Adrenal gland (tissue), 12 donors: Measurements from ENCODE around the gene NFATC1. TPM values are rescaled to one million over a fixed set of nuclear protein-coding genes. Genes with fewer than 3 reads are reported as not detected.

ENCODE experiments used
- DNase-seq, 7 donors: peaks; one replicate each; pipeline ENCODE4 v3.0.0-alpha.2; 2019 to 2020
- H3K27ac ChIP-seq, 5 donors: fragments of 200-600 bp; sonication (generic) in 4 of 5; 1 replicate in 3 of 5; 2 replicates in 2 of 5; pipeline versions ENCODE4 v1.5.1 to v1.8.0; 2016 to 2020; ENCODE audit warnings: mild to moderate bottlenecking in 1 of 5
- H3K27me3 ChIP-seq: fragments of 200-600 bp; 2 replicates; pipeline ENCODE4 v1.8.0; 2021
- H3K36me3 ChIP-seq, 2 donors: fragments of 200-600 bp; replicated peaks in 1 of 2; 1 replicate in 1 of 2; 2 replicates in 1 of 2; pipeline versions ENCODE4 v1.5.1 to v1.8.0; 2018 to 2022
- H3K4me1 ChIP-seq, 2 donors: fragments of 200-600 bp; replicated peaks in 1 of 2; 1 replicate in 1 of 2; 2 replicates in 1 of 2; pipeline versions ENCODE4 v1.5.1 to v1.8.0; 2018 to 2021
- H3K4me3 ChIP-seq, 4 donors: fragments of 200-600 bp; sonication (generic) in 3 of 4; one replicate each; pipeline ENCODE4 v1.5.1; 2016 to 2018
- H3K9me3 ChIP-seq, 3 donors: fragments of 200-600 bp; sonication (generic) in 1 of 3; replicated peaks in 1 of 3; 1 replicate in 2 of 3; 2 replicates in 1 of 3; pipeline versions ENCODE4 v1.5.1 to v1.8.0; 2016 to 2021
- POLR2A ChIP-seq, 2 donors: fragments of 450-650 bp; IDR thresholded peaks; one replicate each; pipeline ENCODE4 v1.6.1; 2017; ENCODE audit warnings: antibody characterized with exemption in 2 of 2, mild to moderate bottlenecking in 2 of 2, moderate library complexity in 1 of 2
- WGBS, 4 donors: extraction: QIAGEN DNeasy Blood & Tissue Kit in 2 of 4; methylation state at CpG; one replicate each; pipeline versions ENCODE4 v1.1.5 to v1.1.7; 2013 to 2017; 5-methylcytosine and 5-hydroxymethylcytosine counted together
- intact Hi-C, 2 donors: fragments of 100-400 bp; cut with DNase I; formaldehyde crosslinking; loops; one replicate each; pipeline versions ENCODE4 v1.14.1 to v1.15.0; 2022 to 2023
- polyA plus RNA-seq, 3 donors: library from polyadenylated mRNA; stranded (reverse); fragments of 200-250 nt in 2 of 3; fragments of 350-450 nt in 1 of 3; fragmentation: Illumina TruSeq in 1 of 3; extraction: RNeasy Lipid Tissue Mini Kit (QIAGEN cat#74804) in 1 of 3; gene quantifications; one replicate each; pipeline ENCODE4 v1.2.3, GENCODE V29; 2013 to 2014
- total RNA-seq, 9 donors: library from RNA; depleted of rRNA in 4 of 9; stranded (reverse); fragments of >200 nt in 4 of 9; fragments of 120-200 nt in 1 of 9; fragmentation: NEBNext Ultra II Directional in 1 of 9; extraction: Animal tissue kit (Norgen Biotek cat#: 25700) in 1 of 9; gene quantifications; one replicate each; pipeline versions ENCODE4 v1.1.0 to v1.2.4, GENCODE V29; 2013 to 2023
- TF ChIP-seq, protein P1 (sequence below), 6 experiments: fragments of 450-650 bp in 4 of 6; fragments of 200-600 bp in 2 of 6; sonication (generic) in 1 of 6; IDR thresholded peaks; 1 replicate in 5 of 6; 2 replicates in 1 of 6; pipeline versions ENCODE4 v1.5.1 to v1.8.0; 2016 to 2021; ENCODE audit warnings: antibody characterized with exemption in 6 of 6, mild to moderate bottlenecking in 2 of 6, moderate library complexity in 1 of 6
- donor health status: healthy with polysubstance abuse.
- donor health status: Bipolar disorder and iron deficiency.
- donor health status: DM: yes; HTN: yes; CAD: no.
- donor health status: DM: no; HTN: no; CAD: no.
- donor health status: DM: no; HTN: no; CAD: no.
- donor health status: DM: yes; HTN: yes; CAD: no.

Gene NFATC1
- total and polyA plus RNA-seq, 12 donors, result 0.50 to 20.9 (median 6.7) TPM

DNA sequence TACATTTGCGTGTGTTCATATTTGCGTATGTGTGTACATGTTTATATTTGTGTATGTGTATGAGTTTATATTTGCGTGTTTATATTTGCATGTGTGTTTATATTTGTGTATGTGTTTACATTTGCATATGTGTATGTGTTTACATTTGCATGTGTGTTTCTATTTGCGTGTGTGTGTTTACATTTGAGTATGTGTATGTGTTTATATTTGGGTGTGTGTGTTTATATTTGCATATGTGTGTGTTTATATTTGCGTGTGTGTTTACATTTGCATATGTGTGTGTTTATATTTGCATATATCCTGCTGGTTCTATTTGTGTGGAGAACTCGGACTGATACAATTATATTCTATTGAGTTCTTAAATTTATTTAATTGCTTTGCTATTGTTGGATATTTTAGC, 168.7 kb downstream of the NFATC1 start:
- no peak overlapping the region for H3K27ac ChIP-seq
- no peaks in the 10 kb centered on the region for H3K9me3 ChIP-seq
- H3K36me3 ChIP-seq, result no peaks in the 10 kb centered on the region
- intact Hi-C loops, result no loop called here
- H3K4me3 ChIP-seq, result no peak overlapping the region
- no peaks in the 10 kb centered on the region for H3K27me3 ChIP-seq
- 80 to 86% (median 86%) methylated on average over 6 of the region's 6 CpGs for WGBS, 4 donors
- no peaks in the 10 kb centered on the region for H3K4me1 ChIP-seq
- TF ChIP-seq, protein P1, sequence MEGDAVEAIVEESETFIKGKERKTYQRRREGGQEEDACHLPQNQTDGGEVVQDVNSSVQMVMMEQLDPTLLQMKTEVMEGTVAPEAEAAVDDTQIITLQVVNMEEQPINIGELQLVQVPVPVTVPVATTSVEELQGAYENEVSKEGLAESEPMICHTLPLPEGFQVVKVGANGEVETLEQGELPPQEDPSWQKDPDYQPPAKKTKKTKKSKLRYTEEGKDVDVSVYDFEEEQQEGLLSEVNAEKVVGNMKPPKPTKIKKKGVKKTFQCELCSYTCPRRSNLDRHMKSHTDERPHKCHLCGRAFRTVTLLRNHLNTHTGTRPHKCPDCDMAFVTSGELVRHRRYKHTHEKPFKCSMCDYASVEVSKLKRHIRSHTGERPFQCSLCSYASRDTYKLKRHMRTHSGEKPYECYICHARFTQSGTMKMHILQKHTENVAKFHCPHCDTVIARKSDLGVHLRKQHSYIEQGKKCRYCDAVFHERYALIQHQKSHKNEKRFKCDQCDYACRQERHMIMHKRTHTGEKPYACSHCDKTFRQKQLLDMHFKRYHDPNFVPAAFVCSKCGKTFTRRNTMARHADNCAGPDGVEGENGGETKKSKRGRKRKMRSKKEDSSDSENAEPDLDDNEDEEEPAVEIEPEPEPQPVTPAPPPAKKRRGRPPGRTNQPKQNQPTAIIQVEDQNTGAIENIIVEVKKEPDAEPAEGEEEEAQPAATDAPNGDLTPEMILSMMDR (IDR thresholded peaks at IDR 0.05), result no peak
- TF ChIP-seq POLR2A (IDR thresholded peaks at IDR 0.05), result no peak
- DNase-seq, result no peak

DNA sequence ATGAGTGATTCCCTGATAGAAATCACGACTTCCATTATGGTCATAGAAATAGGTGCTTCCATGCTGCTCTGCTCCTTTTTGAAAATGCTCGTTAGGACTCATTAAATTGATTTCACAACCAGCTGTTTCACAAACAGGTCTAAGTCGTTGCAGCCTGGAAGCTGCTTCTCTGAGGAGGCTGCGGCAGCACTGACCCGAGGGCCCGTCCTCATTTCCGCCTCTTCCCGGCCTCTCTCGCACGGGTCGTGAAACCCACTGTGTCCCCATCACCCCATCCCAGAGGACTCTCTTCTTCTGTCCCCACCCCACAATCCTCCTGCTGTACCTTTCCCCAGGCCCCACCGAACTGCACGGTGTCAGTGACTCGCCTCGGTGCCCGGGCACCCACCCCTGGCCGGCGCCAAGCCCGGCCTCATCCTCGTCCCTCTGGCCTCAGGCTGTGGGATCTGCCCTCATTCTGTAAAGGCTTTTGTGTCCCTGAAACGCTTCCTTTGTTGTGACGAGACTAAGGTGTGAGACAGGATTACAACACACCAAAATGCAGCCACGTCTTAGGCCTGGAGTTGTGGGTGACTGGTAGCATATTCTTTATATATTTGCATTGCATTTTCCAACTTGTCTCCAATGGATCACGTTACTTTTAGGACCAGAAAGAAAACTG, 171.2 kb downstream of the NFATC1 start:
- no peak overlapping the region for H3K27ac ChIP-seq
- 81 to 88% (median 83%) methylated on average over 24 of the region's 24 CpGs for WGBS, 4 donors
- no peaks in the 10 kb centered on the region for H3K4me1 ChIP-seq
- no peak overlapping the region for H3K4me3 ChIP-seq
- H3K36me3 ChIP-seq, result no peaks in the 10 kb centered on the region
- DNase-seq, result no peak
- H3K27me3 ChIP-seq, result no peaks in the 10 kb centered on the region
- no peaks in the 10 kb centered on the region for H3K9me3 ChIP-seq
- TF ChIP-seq, protein P1 (IDR thresholded peaks at IDR 0.05), result no peak
- no peak for TF ChIP-seq POLR2A (IDR thresholded peaks at IDR 0.05)
- intact Hi-C loops, result no loop called here

DNA sequence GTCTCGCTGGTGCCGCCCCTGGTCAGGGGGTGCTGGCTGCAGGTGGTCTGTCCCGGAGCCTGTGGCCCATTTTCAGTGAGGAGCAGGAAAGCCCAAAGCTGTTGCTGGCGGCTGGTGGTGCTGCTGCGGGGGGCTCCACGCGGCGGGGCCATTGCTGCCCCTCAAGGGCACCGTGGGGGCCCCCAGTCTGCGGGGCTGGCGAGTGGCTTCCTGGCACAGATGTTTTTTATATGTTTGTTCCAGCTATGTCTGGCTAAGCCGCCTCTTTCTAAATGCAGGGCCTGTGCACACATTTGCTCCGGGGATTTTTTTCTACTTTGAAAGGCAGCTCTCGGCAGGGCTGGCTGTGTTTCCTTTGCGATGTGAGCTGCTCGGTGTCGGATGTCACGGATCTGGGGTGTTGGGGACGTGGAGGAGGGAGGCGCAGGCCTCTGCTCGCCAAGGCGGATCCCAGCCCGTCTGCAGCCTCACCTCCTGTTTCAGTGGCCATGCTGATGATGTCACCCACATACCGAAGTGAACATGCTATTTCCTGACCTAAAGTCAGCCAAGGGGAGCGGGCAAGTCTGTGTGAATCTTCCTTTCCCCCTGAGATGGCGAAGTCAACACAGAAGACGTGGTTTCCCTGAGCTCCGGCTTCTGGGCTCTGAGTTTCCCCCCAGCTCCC, 171.9 kb downstream of the NFATC1 start:
- H3K9me3 ChIP-seq, result no peaks in the 10 kb centered on the region
- no peak overlapping the region for H3K4me3 ChIP-seq
- H3K36me3 ChIP-seq, result no peaks in the 10 kb centered on the region
- 45 to 58% (median 52%) methylated on average over 26 to 28 of the region's 28 CpGs for WGBS, 4 donors
- DNase-seq, result peak in 1 of 7 donors; percentile 10
- H3K27me3 ChIP-seq, result no peaks in the 10 kb centered on the region
- intact Hi-C loops, result no loop called here
- H3K4me1 ChIP-seq, result no peaks in the 10 kb centered on the region
- no peak overlapping the region for H3K27ac ChIP-seq
- TF ChIP-seq, protein P1 (IDR thresholded peaks at IDR 0.05), result no peak
- no peak for TF ChIP-seq POLR2A (IDR thresholded peaks at IDR 0.05)

DNA sequence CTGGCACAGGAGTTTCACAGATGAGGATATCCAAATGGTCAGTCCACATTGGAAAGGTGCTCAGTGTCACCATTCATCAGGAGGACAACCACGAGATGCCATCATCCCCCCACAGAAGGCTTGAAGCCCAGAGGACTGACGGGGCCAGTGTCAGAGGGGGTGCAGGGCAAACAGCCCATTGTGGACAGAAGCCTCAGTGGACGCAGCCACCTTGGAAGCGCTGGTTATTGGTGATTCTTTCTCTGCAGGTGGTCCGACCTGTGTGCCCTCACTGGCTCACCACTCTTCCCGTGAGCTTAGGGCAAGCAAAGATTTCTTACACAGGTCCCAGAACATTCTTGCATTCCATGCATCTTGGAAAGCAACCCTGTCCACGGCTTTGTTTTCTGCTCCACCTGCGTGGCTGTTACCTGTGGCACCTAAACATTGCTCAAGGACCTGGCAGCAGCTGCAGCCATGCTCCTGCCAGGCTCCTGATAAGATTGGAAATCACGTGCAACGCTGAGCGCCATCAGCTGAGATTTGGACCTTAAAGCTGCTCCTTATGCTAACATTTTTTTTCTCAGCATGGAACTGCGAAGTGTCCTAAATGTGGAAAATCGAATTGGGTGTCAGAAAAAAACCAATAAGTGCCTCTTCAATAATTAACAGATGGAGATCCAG, 172.9 kb downstream of the NFATC1 start:
- DNase-seq, result peak in 1 of 7 donors; percentile 0
- no peaks in the 10 kb centered on the region for H3K27me3 ChIP-seq
- H3K4me1 ChIP-seq, result no peaks in the 10 kb centered on the region
- H3K9me3 ChIP-seq, result peaks cover 0 to 4% (median 0%) of the 10 kb centered on the region in 3 donors
- H3K36me3 ChIP-seq, result no peaks in the 10 kb centered on the region
- no peak overlapping the region for H3K27ac ChIP-seq
- WGBS, 4 donors, result 75 to 85% (median 80%) methylated on average over 7 to 13 of the region's 13 CpGs
- no peak overlapping the region for H3K4me3 ChIP-seq
- TF ChIP-seq POLR2A (IDR thresholded peaks at IDR 0.05), result no peak
- TF ChIP-seq, protein P1 (IDR thresholded peaks at IDR 0.05), result no peak
- intact Hi-C loops, result no loop called here
